NCI-H460 (cell line): ENCODE data around the gene VAMP1. TPM values are rescaled to one million over a fixed set of nuclear protein-coding genes. Genes with fewer than 3 reads are reported as not detected.
"Not testable (repeated sequence)": the region's sequence is repeated elsewhere in the genome, so short reads cannot be mapped to it uniquely, and the experiment has no call there.

ENCODE experiments used
- DNase-seq: peaks from one replicate; pipeline ENCODE4 v3.0.0-alpha.2; 2016; ENCODE audit warnings: low read depth; ENCODE audit errors: extremely low read depth
- total RNA-seq: library from RNA; depleted of rRNA; stranded (reverse); fragments of >200 nt; shearing (Covaris generic); gene quantifications from 2 replicates; pipeline ENCODE4 v1.2.3, GENCODE V29; 2014; rRNA removed

The VAMP1 gene
- total RNA-seq, 1 experiment from 2014 or later: 14.3 TPM

DNA sequence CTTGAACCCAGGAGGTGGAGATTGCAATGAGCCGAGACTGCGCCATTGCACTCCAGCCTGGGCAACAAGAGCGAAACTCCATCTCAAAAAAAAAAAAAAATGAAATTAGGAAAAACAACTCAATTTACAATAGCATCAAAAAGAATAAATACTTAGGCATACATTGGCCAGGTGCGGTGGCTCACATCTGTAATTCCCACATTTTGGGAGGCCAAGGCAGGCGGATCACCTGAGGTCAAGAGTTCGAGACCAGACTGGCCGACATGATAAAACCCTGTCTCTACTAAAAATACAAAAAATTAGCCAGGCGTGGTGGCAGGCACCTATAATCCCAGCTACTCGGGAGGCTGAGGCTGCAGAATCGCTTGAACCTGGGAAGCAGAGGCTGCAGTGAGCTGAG, 42.7 kb downstream of the VAMP1 start:
- not testable (repeated sequence) for DNase-seq

DNA sequence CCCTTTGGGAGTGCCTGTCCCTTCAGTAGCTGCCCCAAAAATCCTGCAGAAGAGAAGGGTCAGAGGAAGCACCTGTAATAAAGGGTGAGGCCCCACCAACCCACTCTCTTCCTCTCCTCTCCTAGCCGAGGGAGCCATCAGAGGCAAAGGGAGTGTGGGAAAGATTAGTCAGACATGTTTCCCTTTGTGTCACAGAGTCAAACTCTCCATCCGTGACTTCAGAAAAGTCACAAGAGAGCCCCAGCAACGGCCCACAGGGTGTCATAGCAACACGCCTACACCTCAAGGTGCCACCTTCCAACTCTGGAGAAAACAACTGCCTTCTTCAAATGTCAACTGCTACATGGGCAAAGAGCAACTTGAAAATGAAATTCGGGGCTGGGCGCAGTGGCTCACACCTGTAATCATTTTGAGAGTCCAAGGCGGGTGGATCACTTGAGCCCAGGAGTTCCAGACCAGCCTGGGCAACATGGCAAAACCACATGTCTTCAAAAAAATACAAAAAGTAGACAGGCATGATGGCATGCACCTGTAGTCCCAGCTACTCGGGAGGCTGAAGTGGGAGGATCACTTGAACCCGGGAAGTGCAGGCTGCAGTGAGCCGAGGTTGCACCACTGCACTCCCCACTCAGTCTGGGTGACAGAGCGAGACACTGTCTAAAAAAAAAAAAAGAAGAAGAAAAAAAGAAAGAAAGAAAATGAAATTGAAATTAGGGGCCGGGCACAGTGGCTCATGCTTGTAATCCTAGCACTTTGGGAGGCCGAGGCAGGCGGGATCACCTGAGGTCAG, 43.4 kb downstream of the VAMP1 start:
- DNase-seq: no peak

DNA sequence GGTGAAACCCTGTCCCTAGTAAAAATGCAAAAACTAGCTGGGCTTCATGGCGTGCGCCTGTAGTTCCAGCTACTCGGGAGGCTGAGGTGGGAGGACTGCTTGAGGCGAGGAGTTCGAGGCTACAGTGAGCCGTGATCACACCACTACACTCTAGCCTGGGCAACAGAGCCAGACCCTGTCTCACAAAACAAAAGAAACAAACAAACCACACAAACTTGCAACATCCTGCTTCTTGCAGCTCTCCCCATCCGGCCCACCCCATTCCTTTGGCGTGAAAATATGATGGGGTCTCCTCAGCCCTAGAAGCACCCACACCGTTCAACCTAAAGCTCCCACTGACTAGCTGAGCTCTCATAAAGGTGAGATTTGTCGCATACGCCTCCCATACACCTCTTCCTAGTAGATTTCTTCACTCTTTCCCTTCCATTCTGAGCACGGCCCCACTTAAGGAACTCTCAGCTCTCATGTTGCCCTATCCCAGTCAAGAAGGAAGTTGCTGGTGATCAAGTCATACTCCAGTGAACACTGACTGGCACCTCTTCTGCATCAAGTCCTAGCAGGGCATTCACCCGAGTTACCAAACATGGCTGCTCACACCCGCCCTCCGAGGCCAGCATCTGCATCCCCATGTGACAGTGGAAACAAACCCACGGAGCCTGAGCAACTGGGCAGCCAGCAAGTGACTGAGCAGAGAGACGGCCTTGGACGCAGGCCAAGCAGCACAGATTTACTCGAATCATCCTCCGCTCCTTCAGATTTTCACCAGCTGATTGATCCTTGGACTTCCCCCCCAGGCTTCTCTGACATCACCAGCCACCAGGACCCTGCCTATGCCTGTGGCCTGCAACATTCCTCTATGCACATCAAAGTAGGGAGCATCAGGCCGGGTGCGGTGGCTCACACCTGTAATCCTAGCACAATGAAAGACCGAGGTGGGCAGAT, 44.6 kb downstream of the VAMP1 start:
- no peak for DNase-seq

DNA sequence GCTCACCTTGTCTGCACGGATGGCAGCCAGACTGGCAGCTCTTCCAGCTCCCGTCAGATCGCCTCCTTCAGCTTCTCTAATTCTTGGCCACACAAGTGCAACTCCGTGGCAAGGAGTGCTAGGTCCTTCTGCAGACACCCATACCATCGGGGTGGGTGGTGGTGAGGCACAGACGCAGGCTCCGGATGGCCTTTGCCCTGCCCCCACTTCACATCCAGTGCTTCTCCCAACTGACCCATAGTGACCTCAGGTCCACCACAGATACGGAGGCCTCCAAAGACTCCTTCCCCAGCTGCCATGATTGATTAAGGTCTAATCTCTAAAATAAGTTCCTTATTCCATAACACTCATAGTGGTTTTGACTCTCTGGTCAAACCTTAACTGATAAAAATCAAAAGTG, 45.6 kb downstream of the VAMP1 start:
- no peak for DNase-seq

DNA sequence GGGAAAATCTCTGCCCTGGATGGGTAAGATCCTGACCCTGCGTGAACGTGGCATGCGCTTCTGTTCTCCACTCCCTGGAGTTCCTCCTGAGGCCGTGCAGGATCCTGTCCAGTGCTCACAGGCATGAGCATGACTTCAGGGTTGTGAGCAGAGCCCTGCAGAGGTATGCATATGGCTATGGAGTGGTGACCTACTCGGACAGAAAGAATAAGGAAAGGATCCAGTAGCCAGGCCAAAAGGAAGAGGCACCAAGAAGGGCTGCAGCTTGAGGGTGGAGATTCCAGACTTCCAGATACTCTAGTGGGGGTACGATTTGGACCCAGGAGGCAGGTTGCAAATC, 46.5 kb downstream of the VAMP1 start:
- no peak for DNase-seq

DNA sequence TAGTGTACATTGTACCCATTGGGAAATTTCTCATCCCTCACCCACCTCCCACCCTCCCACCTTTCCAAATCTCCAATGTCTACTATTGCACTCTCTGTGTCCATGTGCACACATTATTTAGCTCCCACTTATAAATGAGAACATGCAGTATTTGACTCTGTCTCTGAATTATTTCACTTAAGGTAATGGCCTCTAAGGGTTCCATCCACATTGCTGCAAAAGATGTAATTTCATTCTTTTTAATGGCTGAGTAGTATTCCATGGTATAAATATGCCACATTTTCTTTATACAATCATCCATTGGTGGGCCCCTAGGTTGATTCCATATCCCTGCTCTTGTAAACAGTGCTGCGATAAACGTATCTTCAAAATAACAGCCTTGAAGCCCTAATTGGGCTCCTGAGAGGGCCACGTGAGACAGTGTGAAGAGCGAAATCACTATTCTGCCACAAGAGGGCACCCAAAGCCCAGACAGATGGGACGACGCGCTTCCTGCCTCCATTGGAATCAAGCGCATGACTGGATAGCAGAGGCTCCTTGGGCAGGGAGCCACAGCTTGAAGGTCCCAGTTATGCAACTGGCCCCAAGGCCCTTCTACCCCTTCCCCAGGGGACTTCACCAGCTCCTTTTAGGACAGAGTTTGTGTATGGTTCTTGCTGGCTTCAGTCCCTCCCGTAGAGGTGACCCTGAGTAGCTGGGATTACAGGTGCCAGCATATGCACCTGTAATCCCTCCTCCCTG, 47.0 kb downstream of the VAMP1 start:
- DNase-seq: peak; percentile 91

DNA sequence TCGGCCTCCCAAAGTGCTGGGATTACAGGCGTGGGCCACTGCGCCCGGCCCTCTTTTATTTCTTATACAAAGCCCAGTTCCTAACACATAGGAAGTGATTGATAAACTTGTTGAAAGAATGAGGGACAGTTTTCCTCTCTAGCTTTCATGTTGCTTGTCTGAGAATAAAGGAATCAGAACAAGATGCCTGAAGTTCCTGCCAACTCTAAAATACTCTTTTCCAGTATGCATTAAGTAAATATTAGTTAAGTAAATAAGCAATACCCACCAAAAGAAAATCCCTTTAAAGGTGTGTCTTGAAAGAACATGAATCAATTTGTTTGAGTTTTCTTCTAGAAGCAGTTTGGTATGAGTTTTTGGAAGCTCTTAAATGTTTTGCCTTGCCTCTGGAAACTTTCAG, 50.1 kb downstream of the VAMP1 start:
- DNase-seq: no peak

DNA sequence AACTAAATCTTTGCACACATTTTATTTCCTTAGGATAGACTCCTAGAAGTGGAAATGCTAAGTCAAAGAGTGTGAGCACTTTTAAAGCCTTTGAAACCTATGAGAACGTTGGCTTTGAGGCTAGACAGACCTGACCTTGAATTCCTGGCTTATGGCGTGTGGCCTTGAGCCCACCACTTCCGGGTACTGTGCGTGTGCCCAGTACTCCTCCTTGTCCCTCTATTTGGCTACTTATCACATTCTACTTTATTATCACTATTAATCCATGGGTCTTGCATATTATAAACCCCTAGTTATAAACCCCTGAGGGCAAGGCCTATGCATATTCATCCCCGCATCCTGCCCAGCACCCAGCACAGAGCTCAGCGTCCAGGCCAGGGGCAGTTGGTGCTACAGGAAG, 51.7 kb downstream of the VAMP1 start:
- DNase-seq: no peak

DNA sequence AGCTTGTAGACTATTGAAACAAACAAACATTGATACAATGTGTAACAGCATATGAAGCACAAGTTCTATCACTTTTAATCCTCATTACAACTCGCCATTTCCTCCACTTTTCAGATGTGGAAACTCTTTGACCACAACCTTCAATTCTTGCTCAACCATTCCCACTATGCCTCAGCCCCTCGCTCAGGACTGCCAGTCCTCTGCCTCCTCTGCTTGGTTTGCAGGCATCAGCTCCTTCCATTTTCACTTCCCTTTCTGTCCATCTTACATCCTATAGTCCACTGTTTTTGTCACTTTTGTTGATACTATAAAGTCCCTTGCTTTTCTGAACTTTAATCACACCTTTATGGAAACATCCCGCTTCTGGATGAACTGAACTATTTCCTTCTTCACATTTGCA, 53.9 kb downstream of the VAMP1 start:
- DNase-seq: no peak

Other genes starting within 250 kb of the VAMP1 start
- not detected in 2 replicates for gene PLEKHG6, start 160.0 kb downstream of the VAMP1 start, total RNA-seq
- 180 and 190 TPM in 2 replicates for gene TNFRSF1A, start 128.6 kb downstream of the VAMP1 start, total RNA-seq
- 0.29 and 1.7 TPM in 2 replicates for gene SCNN1A, start 95.1 kb downstream of the VAMP1 start, total RNA-seq
- 80.4 and 82.9 TPM in 2 replicates for gene LTBR, start 86.5 kb downstream of the VAMP1 start, total RNA-seq
- gene CD27, start 25.7 kb downstream of the VAMP1 start, total RNA-seq: not detected in 2 replicates
- 3.2 and 3.9 TPM in 2 replicates for gene TAPBPL, start 18.6 kb downstream of the VAMP1 start, total RNA-seq
- gene MRPL51, start 22.6 kb upstream of the VAMP1 start, total RNA-seq: 150 and 183 TPM in 2 replicates
- gene NCAPD2, start 23.4 kb upstream of the VAMP1 start, total RNA-seq: 60.2 and 68.4 TPM in 2 replicates
- gene GAPDH, start 63.8 kb upstream of the VAMP1 start, total RNA-seq: 9,568 and 10,591 TPM in 2 replicates
- 0.15 TPM in 1 of 2 replicates, not detected in the other for gene IFFO1, start 85.4 kb upstream of the VAMP1 start, total RNA-seq
- 54.0 and 58.2 TPM in 2 replicates for gene NOP2, start 97.6 kb upstream of the VAMP1 start, total RNA-seq
- gene CHD4, start 136.7 kb upstream of the VAMP1 start, total RNA-seq: 67.0 and 83.8 TPM in 2 replicates
- not detected in 2 replicates for gene LPAR5, start 165.3 kb upstream of the VAMP1 start, total RNA-seq
- gene ACRBP, start 176.8 kb upstream of the VAMP1 start, total RNA-seq: 0.40 TPM in 1 of 2 replicates, not detected in the other
- gene ING4, start 192.4 kb upstream of the VAMP1 start, total RNA-seq: 16.3 and 17.6 TPM in 2 replicates
- 14.7 and 18.9 TPM in 2 replicates for gene ZNF384, start 218.7 kb upstream of the VAMP1 start, total RNA-seq
- gene PIANP, start 230.1 kb upstream of the VAMP1 start, total RNA-seq: not detected in 2 replicates